ENCODE results near the gene ATP1B3. TPM values are rescaled to one million over a fixed set of nuclear protein-coding genes. Genes with fewer than 3 reads are reported as not detected.

ATP1B3 gene
- total and polyA plus RNA-seq, 9 of the 15 experiments (the other 6 are each of a cell fraction or from before 2014, with no cell fraction given) = 48.3 to 202 (median 123) TPM

- TF ChIP-seq FOXP1 (CRISPR knock-in tag; IDR thresholded peaks at IDR 0.05) = peak; percentile 33; the same call in 1 of the 2 replicates
- no peak for TF ChIP-seq ZNF311 (CRISPR knock-in tag; IDR thresholded peaks at IDR 0.05)
- TF ChIP-seq BHLHE40 (IDR thresholded peaks at IDR 0.05; ENCODE audit: low read length) = no peak
- no peak for TF ChIP-seq SRSF9 (IDR thresholded peaks at IDR 0.05; ENCODE audit: borderline replicate concordance, low read depth, low read length)
- TF ChIP-seq DNMT1 (IDR thresholded peaks at IDR 0.05) = no peak
- no peak for TF ChIP-seq GATAD2A (IDR thresholded peaks at IDR 0.05)
- TF ChIP-seq ELK1 (CRISPR knock-in tag; IDR thresholded peaks at IDR 0.05) = no peak
- no peak for TF ChIP-seq ZNF282 (CRISPR knock-in tag; IDR thresholded peaks at IDR 0.05)
- no peak for TF ChIP-seq CBFA2T2 (conservative IDR thresholded peaks at IDR 0.05)
- TF ChIP-seq ZNF3 (CRISPR knock-in tag; IDR thresholded peaks at IDR 0.05) = no peak
- no peak for TF ChIP-seq TAF15 (IDR thresholded peaks at IDR 0.05; ENCODE audit: low read depth, low read length)
- TF ChIP-seq ZNF184 (CRISPR knock-in tag; IDR thresholded peaks at IDR 0.05) = no peak
- TF ChIP-seq PTBP1 (IDR thresholded peaks at IDR 0.05; ENCODE audit: low read depth, low read length) = no peak
- TF ChIP-seq NKRF (IDR thresholded peaks at IDR 0.05; ENCODE audit: borderline replicate concordance) = no peak
- TF ChIP-seq ZNF143 (CRISPR knock-in tag; IDR thresholded peaks at IDR 0.05) = no peak
- TF ChIP-seq ARID3A (IDR thresholded peaks at IDR 0.05; ENCODE audit: borderline replicate concordance, low read depth, low read length) = no peak
- TF ChIP-seq MIER1 (IDR thresholded peaks at IDR 0.05; ENCODE audit: low read depth) = no peak
- TF ChIP-seq RERE (CRISPR knock-in tag; IDR thresholded peaks at IDR 0.05; ENCODE audit: borderline replicate concordance) = no peak
- peak; percentile 10 for TF ChIP-seq RBM25 (IDR thresholded peaks at IDR 0.05; ENCODE audit: low read depth, low read length, severe bottlenecking)
- TF ChIP-seq L3MBTL2 (IDR thresholded peaks at IDR 0.05) = no peak
- no peak for TF ChIP-seq EP400 (IDR thresholded peaks at IDR 0.05)
These were observed at the start of gene ATP1B3 (continued) for GRCh38 chr3:141876381-141876890.
